GM19395 (cell line): ENCODE measurements around the gene RASA2.
"Not testable (repeated sequence)": the region's sequence is repeated elsewhere in the genome, so short reads cannot be mapped to it uniquely, and the experiment has no call there.

Experiments
- ATAC-seq: cut with Tn5 transposase; IDR thresholded peaks from one replicate; pipeline ENCODE4 v1.9.1; 2021; ENCODE audit warnings: mild to moderate bottlenecking, moderate library complexity; ENCODE audit not compliant: unreplicated experiment

The RASA2 gene

GRCh38 chr3:141493184-141493583 lies 6.4 kb downstream of the RASA2 start:
- ATAC-seq, result no peak

- not testable (repeated sequence) for ATAC-seq
Measured at GRCh38 chr3:141497589-141497988, 10.8 kb downstream of the RASA2 start.

- peak; percentile 99 for ATAC-seq
Measured at GRCh38 chr3:141498598-141499223, 11.9 kb downstream of the RASA2 start.

- no peak for ATAC-seq
Measured at GRCh38 chr3:141499284-141499683, 12.5 kb downstream of the RASA2 start.

- ATAC-seq, result no peak
Measured at GRCh38 chr3:141499965-141500364, 13.1 kb downstream of the RASA2 start.

DNA sequence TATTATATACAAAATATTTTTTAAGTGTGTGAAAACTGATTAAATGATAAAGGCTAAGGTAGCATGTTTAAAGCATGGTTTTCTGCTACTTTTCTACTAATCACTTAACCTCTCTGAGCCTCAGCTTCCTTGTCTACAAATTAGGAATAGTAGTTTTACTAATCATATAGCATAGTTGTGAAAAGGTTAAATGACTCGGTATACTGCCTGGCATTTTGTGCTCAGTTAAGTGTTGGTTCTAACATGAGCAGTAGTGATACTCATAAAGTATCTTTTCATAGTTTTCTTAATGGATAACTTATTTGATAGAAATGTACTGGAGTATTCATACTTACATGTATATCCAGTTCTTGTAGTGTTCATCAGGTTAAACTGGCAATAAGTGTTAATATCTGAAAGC lies 13.6 kb downstream of the RASA2 start:
- no peak for ATAC-seq

DNA sequence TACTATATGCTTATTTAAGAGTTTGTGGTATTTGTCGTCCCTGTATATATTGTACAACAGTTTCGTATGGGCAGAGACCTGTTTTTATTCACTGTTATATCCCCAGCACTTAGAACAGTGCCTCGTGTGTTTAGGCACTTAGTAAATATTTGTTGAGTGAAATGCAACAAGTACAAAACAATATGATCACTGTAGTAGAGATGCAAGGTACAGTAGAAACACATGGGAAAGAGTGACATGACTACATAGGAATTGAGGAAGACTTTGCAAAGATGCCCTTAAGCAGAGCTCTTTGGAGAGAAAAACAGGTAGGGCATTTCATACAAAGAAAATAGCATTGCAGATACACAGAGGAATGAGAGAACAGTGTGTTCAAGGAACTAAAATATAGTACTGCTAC lies 18.3 kb downstream of the RASA2 start:
- ATAC-seq, result no peak

- no peak for ATAC-seq
Measured at GRCh38 chr3:141506071-141506470, 19.2 kb downstream of the RASA2 start.

DNA sequence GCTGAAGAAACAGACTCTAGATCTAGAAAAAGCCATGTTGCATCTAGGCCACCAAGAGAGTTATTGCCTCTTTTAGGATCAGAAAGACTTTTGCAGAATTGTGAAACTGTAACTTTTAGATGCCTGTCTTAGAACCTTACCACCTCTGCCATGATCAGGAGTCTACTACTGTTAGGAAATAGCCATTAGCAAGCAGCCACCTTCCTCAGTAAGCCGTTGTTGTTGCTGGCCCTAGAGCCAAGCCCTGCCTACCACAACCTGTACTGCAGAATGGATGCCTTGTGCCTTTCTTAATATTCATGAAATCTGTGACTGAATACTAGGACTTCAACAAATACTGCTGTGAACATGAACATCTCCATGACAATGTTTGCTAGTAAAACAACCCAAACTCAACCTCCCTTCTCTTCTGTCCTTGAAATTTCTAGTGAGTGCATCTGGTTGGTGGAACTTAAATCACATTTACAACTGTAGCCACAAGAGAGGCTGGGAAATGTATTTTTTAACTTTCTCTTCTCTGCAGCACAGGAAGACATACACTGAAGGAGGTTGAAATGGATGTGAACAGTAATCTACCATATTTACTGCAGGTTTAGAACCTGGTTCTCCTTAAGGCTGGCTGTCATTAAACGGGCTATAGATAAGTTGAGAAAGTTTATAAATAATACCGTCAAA lies 20.7 kb downstream of the RASA2 start:
- ATAC-seq, result no peak

DNA sequence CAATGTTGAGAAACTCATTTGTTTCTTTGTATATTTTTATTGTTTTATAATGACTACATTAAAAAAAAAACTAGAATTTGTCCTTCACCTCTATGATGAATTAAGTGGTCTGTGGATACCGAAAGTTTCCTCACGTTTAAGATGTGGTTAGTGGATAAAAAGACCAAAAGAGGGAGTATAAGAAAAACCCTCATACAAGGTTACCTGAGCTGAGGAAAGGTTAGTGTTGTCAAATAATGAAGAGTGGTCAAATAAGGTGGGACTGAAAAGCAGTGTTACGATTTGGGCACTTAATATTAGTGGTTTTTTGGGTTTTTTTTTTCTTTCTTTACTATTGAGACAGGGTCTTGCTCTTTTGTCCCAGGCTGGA lies 21.2 kb downstream of the RASA2 start:
- no peak for ATAC-seq

DNA sequence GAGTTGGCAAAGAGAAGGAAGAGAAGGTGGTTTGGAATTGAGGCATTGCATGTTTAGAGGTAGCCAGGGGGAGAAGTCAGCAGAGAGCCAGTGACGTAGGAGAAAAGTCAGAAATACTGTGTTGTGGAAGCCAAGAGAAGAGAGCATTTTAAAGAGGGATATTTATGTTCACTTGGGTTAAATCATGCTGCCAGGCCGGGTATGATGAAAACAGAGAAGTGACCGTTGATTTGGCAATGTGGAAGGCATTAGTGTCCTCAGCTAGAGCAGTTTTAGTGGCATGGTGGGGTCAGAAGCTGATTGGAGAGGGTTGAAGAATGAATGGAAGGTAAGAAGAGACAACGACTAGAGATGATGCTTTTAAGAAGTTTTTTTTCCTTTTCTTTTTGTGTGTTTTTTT lies 24.5 kb downstream of the RASA2 start:
- ATAC-seq, result no peak

- no peak for ATAC-seq
Measured at GRCh38 chr3:141514382-141514781, 27.6 kb downstream of the RASA2 start.

GRCh38 chr3:141519587-141519986 lies 32.8 kb downstream of the RASA2 start:
- no peak for ATAC-seq

- ATAC-seq, result no peak
Measured at GRCh38 chr3:141521781-141522180, 35.0 kb downstream of the RASA2 start.

GRCh38 chr3:141523615-141524375 lies 37.0 kb downstream of the RASA2 start:
- no peak for ATAC-seq

DNA sequence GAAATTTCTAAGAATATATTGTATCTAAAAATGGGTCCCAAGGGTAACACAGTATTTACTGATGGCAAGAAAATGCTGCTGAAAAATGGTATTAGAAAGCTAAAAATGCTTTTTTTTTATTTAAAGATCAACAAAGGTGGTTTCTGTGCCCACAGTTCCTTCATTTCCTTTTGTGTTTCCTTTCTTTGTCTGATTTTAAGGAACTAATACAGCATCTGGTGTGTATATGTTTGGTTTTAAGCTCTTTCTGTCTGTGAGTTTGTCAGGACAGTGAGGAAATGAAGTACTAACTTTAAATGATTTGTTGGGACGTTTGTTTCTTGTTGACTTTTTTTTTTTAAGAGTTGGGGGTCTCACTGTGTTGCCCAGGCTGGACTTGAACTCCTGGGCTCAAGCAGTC lies 38.2 kb downstream of the RASA2 start:
- ATAC-seq, result no peak

DNA sequence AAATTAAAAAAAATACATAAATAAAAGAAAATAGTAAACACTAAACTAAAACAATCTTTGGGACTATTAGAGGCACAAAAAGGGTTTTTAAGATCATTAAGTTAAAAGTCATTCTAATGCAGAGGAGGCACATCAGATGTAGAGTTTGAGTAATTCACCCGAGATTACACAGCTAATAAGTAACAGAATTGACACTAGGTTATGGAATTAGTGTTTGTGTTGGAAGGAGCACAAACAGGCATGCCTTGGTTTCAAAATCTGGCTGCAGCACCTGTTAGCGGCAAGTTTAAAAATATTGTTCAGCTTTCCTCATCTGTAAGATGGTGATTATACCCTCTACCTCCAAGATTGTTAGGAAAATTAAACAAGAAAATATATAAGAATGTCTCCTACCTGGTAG lies 39.0 kb downstream of the RASA2 start:
- ATAC-seq, result no peak

GRCh38 chr3:141526709-141527108 lies 39.9 kb downstream of the RASA2 start:
- no peak for ATAC-seq

GRCh38 chr3:141528800-141529199 lies 42.0 kb downstream of the RASA2 start:
- ATAC-seq, result no peak

DNA sequence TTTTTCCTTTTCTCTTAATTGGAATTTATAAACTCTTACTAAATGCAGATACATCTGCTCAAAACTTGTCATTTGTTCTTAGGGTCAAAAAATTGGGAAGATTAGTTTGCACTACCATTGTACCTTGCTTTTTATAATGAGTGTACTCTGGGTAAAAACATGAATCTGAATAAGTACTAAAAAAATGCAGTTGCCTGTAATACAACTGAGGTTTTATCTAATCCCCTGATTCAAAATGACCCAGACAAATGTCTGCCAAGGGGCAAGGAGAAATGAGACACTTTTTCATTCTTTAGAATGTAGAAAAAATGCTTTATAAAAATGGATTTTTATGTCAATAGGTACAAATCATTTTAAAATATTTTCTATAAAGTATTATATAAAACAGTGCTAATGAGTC lies 42.4 kb downstream of the RASA2 start:
- no peak for ATAC-seq

DNA sequence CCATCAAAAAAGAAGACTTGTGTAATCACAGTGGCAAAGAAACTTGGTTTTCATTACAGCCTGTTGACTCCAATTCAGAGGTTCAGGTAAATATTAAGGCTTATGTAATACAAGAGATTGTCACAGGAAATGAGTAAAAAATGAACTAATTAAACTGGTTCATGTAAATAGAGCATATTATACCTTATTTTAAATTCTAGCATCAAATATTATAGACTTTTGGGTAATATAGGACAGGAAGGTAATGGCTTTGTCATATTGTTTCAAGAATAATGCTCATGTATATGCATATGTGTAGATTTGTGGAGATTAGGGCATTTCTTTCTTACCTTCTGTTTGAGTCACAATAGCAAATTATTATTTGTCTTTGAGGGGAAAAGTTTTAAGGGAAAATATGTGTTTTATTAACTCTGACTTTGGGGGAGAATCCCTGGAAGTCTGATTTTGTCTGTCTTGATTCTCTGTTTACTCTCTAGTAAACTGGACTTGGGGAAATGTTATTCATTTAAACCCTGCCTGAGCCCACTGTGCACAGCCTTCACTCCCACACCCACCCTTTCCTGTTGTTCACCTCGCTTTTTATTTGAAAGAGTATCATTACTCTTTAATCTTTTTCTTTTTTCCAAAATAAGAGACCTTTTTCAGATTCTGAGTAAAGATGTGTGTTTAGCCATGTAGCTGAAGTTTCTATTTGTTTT lies 43.0 kb downstream of the RASA2 start:
- no peak for ATAC-seq

DNA sequence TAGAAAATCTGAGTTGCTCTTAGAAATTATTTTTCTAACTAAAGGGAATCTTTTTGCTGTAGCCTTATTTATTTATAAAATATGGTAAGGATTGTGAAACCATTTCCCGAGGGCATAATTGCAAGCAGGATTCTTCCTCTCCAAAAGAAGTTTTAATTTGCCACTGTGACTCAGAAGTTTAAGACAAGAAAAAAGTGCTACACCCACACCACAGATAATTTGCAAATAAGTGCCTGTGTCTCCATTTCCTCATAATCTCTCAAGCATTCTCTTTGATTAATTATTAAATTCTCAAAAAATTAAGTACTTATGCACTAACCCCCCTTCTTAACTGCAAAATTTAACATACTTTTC lies 43.6 kb downstream of the RASA2 start:
- ATAC-seq, result no peak
